HepG2 (cell line): Measurements from ENCODE around the gene TUT1. TPM values are rescaled to one million over a fixed set of nuclear protein-coding genes. Genes with fewer than 3 reads are reported as not detected.

ENCODE experiments used
- ATAC-seq: fragments of 200-7000 bp; cut with Tn5 transposase; 3 replicates; pipeline ENCODE4 v1.9.1; 2020; ENCODE audit warnings: mild to moderate bottlenecking, moderate library complexity
- BruUV-seq: library from RNA; stranded (reverse); fragments of 400-500 nt; replicated peaks from 2 replicates; lab custom pipeline; 2021; lab: Mats Ljungman, UMichigan
- CTCF ChIA-PET: fragments of 300-600 bp; formaldehyde crosslinking; extraction: SDS; loops from one replicate; lab custom pipeline; 2021; ENCODE audit warnings: low total read pairs, inconsistent platforms, low intra/inter-chr PET ratio; lab: Yijun Ruan, JAX
- POLR2A ChIA-PET: fragments of 350-600 bp; sonication (Branson Sonifier 250); formaldehyde crosslinking; loops from one replicate; lab custom pipeline; 2020; ENCODE audit warnings: antibody characterized with exemption, inconsistent platforms; lab: Yijun Ruan, JAX
- DNase-seq: peaks from one replicate; pipeline ENCODE4 v3.0.0-alpha.2; 2015; ENCODE audit warnings: low spot score
- FAIRE-seq: peaks from 3 replicates; lab custom pipeline; 2011; peaks lifted over from hg19 to GRCh38; lab: Jason Lieb, UNC
- H2AFZ ChIP-seq: one replicate; pipeline ENCODE4 v1.6.1; 2011; ENCODE audit warnings: low read length, inconsistent platforms
- H3K27ac ChIP-seq: fragments of 300-600 bp; 3 replicates; pipeline ENCODE4 v1.8.0; 2011; ENCODE audit warnings: mixed run types, mild to moderate bottlenecking, mixed read lengths, low read length, inconsistent platforms; ENCODE audit not compliant: insufficient read depth; ENCODE audit errors: extremely low read length
- H3K27me3 ChIP-seq, 2 experiments: fragments of 200-600 bp in 1 of 2; 2 replicates in 1 of 2; 3 replicates in 1 of 2; pipeline versions ENCODE4 v1.6.0 to v1.8.0; 2011; ENCODE audit warnings: low read length in 2 of 2, mild to moderate bottlenecking in 2 of 2, moderate library complexity in 2 of 2, inconsistent platforms in 1 of 2; ENCODE audit not compliant: insufficient read depth in 2 of 2, control insufficient read depth in 1 of 2
- H3K36me3 ChIP-seq, 2 experiments: fragments of 200-600 bp in 1 of 2; replicated peaks in 1 of 2; 2 replicates in 1 of 2; 3 replicates in 1 of 2; pipeline versions ENCODE4 v1.5.1 to v1.8.0; 2011; ENCODE audit warnings: low read length in 2 of 2, inconsistent platforms in 1 of 2; ENCODE audit not compliant: insufficient read depth in 2 of 2, control insufficient read depth in 1 of 2
- H3K4me1 ChIP-seq: 2 replicates; pipeline ENCODE4 v1.5.1; 2012; ENCODE audit warnings: low read length, inconsistent platforms; ENCODE audit not compliant: insufficient read depth
- H3K4me2 ChIP-seq: 2 replicates; pipeline ENCODE4 v1.6.0; 2011; ENCODE audit warnings: low read depth, low read length, inconsistent platforms
- H3K4me3 ChIP-seq, 3 experiments: fragments of 200-600 bp in 1 of 3; sonication (generic), shearing (Covaris generic) in 1 of 3; replicated peaks in 1 of 3; 2 replicates each; pipeline ENCODE4 v1.5.1; 2011 to 2016; ENCODE audit warnings: low read length in 3 of 3, inconsistent platforms in 2 of 3, low read depth in 2 of 3, mild to moderate bottlenecking in 2 of 3, control low read depth in 1 of 3, mixed read lengths in 1 of 3; ENCODE audit not compliant: insufficient read depth in 1 of 3
- H3K79me2 ChIP-seq: one replicate; pipeline ENCODE4 v1.6.1; 2011; ENCODE audit warnings: low read length, inconsistent platforms; ENCODE audit not compliant: insufficient read depth
- H3K9ac ChIP-seq: 2 replicates; pipeline ENCODE4 v1.6.0; 2011; ENCODE audit warnings: mild to moderate bottlenecking, low read depth, low read length, inconsistent platforms; ENCODE audit not compliant: insufficient read depth
- H3K9me3 ChIP-seq: 2 replicates; pipeline ENCODE4 v1.5.1; 2012; ENCODE audit warnings: mild to moderate bottlenecking, low read length
- H4K20me1 ChIP-seq: 2 replicates; pipeline ENCODE4 v1.6.0; 2011; ENCODE audit warnings: inconsistent platforms, mild to moderate bottlenecking, low read length, moderate library complexity; ENCODE audit not compliant: insufficient read depth
- DNMT3B ChIP-seq: conservative IDR thresholded peaks from 2 replicates; pipeline ENCODE4 v1.6.1; 2016; ENCODE audit warnings: missing biosample characterization, control low read depth
- GABPA ChIP-seq, 2 experiments: IDR thresholded peaks; 2 replicates each; pipeline ENCODE4 v1.6.1; 2011 to 2016; ENCODE audit warnings: low read depth in 2 of 2, low read length in 1 of 2, missing biosample characterization in 1 of 2, missing genetic modification characterization in 1 of 2
- HNRNPL ChIP-seq: fragments of 200-400 bp; formaldehyde crosslinking; IDR thresholded peaks from 2 replicates; pipeline ENCODE4 v1.6.1; 2017; ENCODE audit warnings: mild to moderate bottlenecking, low read depth, low read length
- IRX3 ChIP-seq: sonication (generic); formaldehyde crosslinking; IDR thresholded peaks from 2 replicates; pipeline ENCODE4 v1.8.1; 2023; ENCODE audit warnings: mild to moderate bottlenecking, low read depth, missing genetic modification reagents, borderline replicate concordance
- KDM4B ChIP-seq: sonication (generic); formaldehyde crosslinking; IDR thresholded peaks from 2 replicates; pipeline ENCODE4 v1.4.0; 2020; ENCODE audit warnings: missing genetic modification reagents
- NR2F6 ChIP-seq, 2 experiments: IDR thresholded peaks; 2 replicates each; pipeline ENCODE4 v1.6.1; 2016; ENCODE audit warnings: antibody characterized with exemption in 1 of 2, mild to moderate bottlenecking in 1 of 2
- PREB ChIP-seq: sonication (generic); formaldehyde crosslinking; IDR thresholded peaks from 2 replicates; pipeline ENCODE4 v1.4.0; 2020; ENCODE audit warnings: missing genetic modification reagents
- PRMT3 ChIP-seq: sonication (generic); formaldehyde crosslinking; IDR thresholded peaks from 2 replicates; pipeline ENCODE4 v1.8.1; 2022; ENCODE audit warnings: low read depth, mild to moderate bottlenecking, moderate library complexity, missing genetic modification reagents, borderline replicate concordance
- RBFOX2 ChIP-seq: fragments of 200-400 bp; formaldehyde crosslinking; IDR thresholded peaks from 2 replicates; pipeline ENCODE4 v1.6.1; 2017; ENCODE audit warnings: low read depth, mild to moderate bottlenecking, low read length
- REPIN1 ChIP-seq: sonication (generic); formaldehyde crosslinking; IDR thresholded peaks from 2 replicates; pipeline ENCODE4 v1.8.0; 2022; ENCODE audit warnings: missing genetic modification reagents, low read depth, mild to moderate bottlenecking, borderline replicate concordance
- TAF1 ChIP-seq: sonication (generic); formaldehyde crosslinking; IDR thresholded peaks from 2 replicates; pipeline ENCODE4 v1.4.0; 2020; ENCODE audit warnings: missing genetic modification reagents
- TBX2 ChIP-seq: sonication (generic); formaldehyde crosslinking; IDR thresholded peaks from 2 replicates; pipeline ENCODE4 v1.5.0; 2020; ENCODE audit warnings: missing genetic modification reagents, mild to moderate bottlenecking, borderline replicate concordance
- ZBTB14 ChIP-seq: sonication (generic); formaldehyde crosslinking; IDR thresholded peaks from 2 replicates; pipeline ENCODE4 v1.4.0; 2020; ENCODE audit warnings: missing genetic modification reagents
- ZNF232 ChIP-seq: sonication (generic); formaldehyde crosslinking; IDR thresholded peaks from 2 replicates; pipeline ENCODE4 v1.4.0; 2020; ENCODE audit warnings: missing genetic modification reagents, borderline replicate concordance
- ZNF367 ChIP-seq: sonication (generic); formaldehyde crosslinking; IDR thresholded peaks from 2 replicates; pipeline ENCODE4 v1.4.0; 2020; ENCODE audit warnings: missing genetic modification reagents, borderline replicate concordance
- ZNF709 ChIP-seq: sonication (generic); formaldehyde crosslinking; IDR thresholded peaks from 2 replicates; pipeline ENCODE4 v1.5.0; 2020; ENCODE audit warnings: mild to moderate bottlenecking, missing genetic modification reagents
- ZSCAN31 ChIP-seq: sonication (generic); formaldehyde crosslinking; IDR thresholded peaks from 2 replicates; pipeline ENCODE4 v1.5.0; 2020; ENCODE audit warnings: low read depth, mild to moderate bottlenecking, missing genetic modification reagents
- WGBS: methylation state at CpG from one replicate; pipeline ENCODE4 v1.1.6; 2017; ENCODE audit warnings: low lambda C conversion rate; 5-methylcytosine and 5-hydroxymethylcytosine counted together
- in situ Hi-C: cut with HindIII; loops from 2 replicates; pipeline ENCODE4 v1.10.0; 2017; ENCODE audit warnings: low pct_unique_long_range_greater_than_20kb; ENCODE audit not compliant: extremely low pct_ligation_motif_present
- intact Hi-C: fragments of 100-400 bp; cut with micrococcal nuclease; formaldehyde crosslinking; loops from one replicate; pipeline ENCODE4 v1.10.0; 2022; ENCODE audit not compliant: unreplicated experiment
- polyA plus RNA-seq, 8 experiments: library from polyadenylated mRNA; depleted of rRNA in 3 of 8; stranded (reverse) in 7 of 8; unstranded in 1 of 8; fragments of >200 nt; fragmentation: Illumina TruSeq in 4 of 8; extraction: Trizol in 4 of 8; gene quantifications; 2 replicates each; pipeline versions ENCODE4 v1.2.1 to v1.2.3, GENCODE V29; 2011 to 2016; ENCODE audit warnings: low read depth in 4 of 8, missing spikeins in 1 of 8, mixed read lengths in 1 of 8; ENCODE audit not compliant: insufficient read depth in 1 of 8
- total RNA-seq, 5 experiments: library from RNA; depleted of rRNA; stranded (reverse); fragments of >200 nt; fragmentation: Illumina TruSeq; extraction: Trizol; gene quantifications; 2 replicates each; pipeline ENCODE4 v1.2.3, GENCODE V29; 2016; ENCODE audit warnings: low read depth in 1 of 5
- TF ChIP-seq, protein P1 (sequence below): sonication (generic); formaldehyde crosslinking; IDR thresholded peaks from 2 replicates; pipeline ENCODE4 v1.4.0; 2020; ENCODE audit warnings: mild to moderate bottlenecking, missing genetic modification reagents, borderline replicate concordance

TUT1 gene
- total and polyA plus RNA-seq, 2 of the 13 experiments (the other 11 are each of a cell fraction or from before 2014, with no cell fraction given) = 9.7 to 14.3 TPM

GRCh38 chr11:62603072-62603408, 11.7 kb upstream of the TUT1 start (continued):
- TF ChIP-seq, protein P1, sequence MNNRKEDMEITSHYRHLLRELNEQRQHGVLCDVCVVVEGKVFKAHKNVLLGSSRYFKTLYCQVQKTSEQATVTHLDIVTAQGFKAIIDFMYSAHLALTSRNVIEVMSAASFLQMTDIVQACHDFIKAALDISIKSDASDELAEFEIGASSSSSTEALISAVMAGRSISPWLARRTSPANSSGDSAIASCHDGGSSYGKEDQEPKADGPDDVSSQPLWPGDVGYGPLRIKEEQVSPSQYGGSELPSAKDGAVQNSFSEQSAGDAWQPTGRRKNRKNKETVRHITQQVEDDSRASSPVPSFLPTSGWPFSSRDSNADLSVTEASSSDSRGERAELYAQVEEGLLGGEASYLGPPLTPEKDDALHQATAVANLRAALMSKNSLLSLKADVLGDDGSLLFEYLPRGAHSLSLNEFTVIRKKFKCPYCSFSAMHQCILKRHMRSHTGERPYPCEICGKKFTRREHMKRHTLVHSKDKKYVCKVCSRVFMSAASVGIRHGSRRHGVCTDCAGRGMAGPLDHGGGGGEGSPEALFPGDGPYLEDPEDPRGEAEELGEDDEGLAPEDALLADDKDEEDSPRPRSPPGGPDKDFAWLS (CRISPR knock-in tag) = no peak
- TF ChIP-seq ZNF709 (CRISPR knock-in tag) (no peak), GABPA (IDR thresholded peaks at IDR 0.05; ENCODE audit: low read depth, low read length) (no peak), GABPA (CRISPR knock-in tag; IDR thresholded peaks at IDR 0.05; ENCODE audit: low read depth) (no peak), DNMT3B (no peak), ZNF232 (no peak), NR2F6 (IDR thresholded peaks at IDR 0.05) (no peak), NR2F6 (CRISPR knock-in tag; IDR thresholded peaks at IDR 0.05) (no peak)

GRCh38 chr11:62602141-62603071, 11.1 kb upstream of the TUT1 start:
- DNase-seq (no peak), FAIRE-seq (no peak), ATAC-seq (peak; percentile 1; the same call in 2 of the 3 replicates)
- peak overlapping the region in 1 of 3 experiments; percentile 94; a peak in 1 of 6 replicates for H3K4me3 ChIP-seq
- no peaks in the 10 kb centered on the region for H3K9me3 ChIP-seq
- in situ Hi-C loops = no loop called here
- intact Hi-C loops = no loop called here
- peak overlapping the region; percentile 10; the same call in 1 of the 2 replicates for H3K9ac ChIP-seq
- peaks cover 33% of the 10 kb centered on the region for H3K79me2 ChIP-seq
- H3K4me2 ChIP-seq = peak overlapping the region; percentile 50
- H2AFZ ChIP-seq = no peak overlapping the region
- ChIA-PET POLR2A (interaction anchor here (0.7 to 3.8 kb wide), 20 partner anchors 9 to 279 kb away, joined by 3 to 137 read pairs (median 6); partner anchors contain the start of genes AHNAK, B3GAT3, C11orf98 and CSKMT), CTCF (no interaction called here)
- peak overlapping the region; percentile 34 for H3K27ac ChIP-seq
- H3K4me1 ChIP-seq = peaks cover 51% of the 10 kb centered on the region
- H3K36me3 ChIP-seq = peaks cover 7 to 15% of the 10 kb centered on the region in 2 experiments; a peak in 4 of 5 replicates
- 95% methylated on average over 84 of the region's 96 CpGs for WGBS
- H4K20me1 ChIP-seq = no peaks in the 10 kb centered on the region
- H3K27me3 ChIP-seq = no peaks in the 10 kb centered on the region; a peak in 1 of 5 replicates
- TF ChIP-seq PRMT3 (CRISPR knock-in tag) (no peak), REPIN1 (0 out of 2 replicates have a peak, but pooled peaks have one; percentile 33), ZBTB14 (CRISPR knock-in tag) (no peak), ZSCAN31 (no peak), KDM4B (CRISPR knock-in tag) (no peak), HNRNPL (no peak), IRX3 (CRISPR knock-in tag) (no peak), TBX2 (CRISPR knock-in tag) (no peak), TAF1 (CRISPR knock-in tag) (no peak), RBFOX2 (0 out of 2 replicates have a peak, but pooled peaks have one; percentile 28), ZNF367 (no peak), PREB (CRISPR knock-in tag) (no peak)
- BruUV-seq = no TSS peak
